Fibroblast of villous mesenchyme (primary cell): ENCODE results near the gene ABLIM1. TPM values are rescaled to one million over a fixed set of nuclear protein-coding genes. Genes with fewer than 3 reads are reported as not detected.

Experiments used
- DNase-seq: peaks from one replicate; pipeline ENCODE4 v3.0.0-alpha.2; 2010; ENCODE audit warnings: low read depth
- H3K4me3 ChIP-seq: 2 replicates; pipeline ENCODE4 v1.5.1; 2011; ENCODE audit warnings: low read depth, mild to moderate bottlenecking, low read length
- total RNA-seq: library from RNA; depleted of rRNA; stranded (reverse); fragments of >200 nt; gene quantifications from 2 replicates; pipeline ENCODE4 v1.2.3, GENCODE V29; 2012
- TF ChIP-seq, protein P1 (sequence below): IDR thresholded peaks from 2 replicates; pipeline ENCODE4 v1.5.1; 2012; ENCODE audit warnings: low read depth, mild to moderate bottlenecking, low read length; ENCODE audit not compliant: insufficient read depth

The ABLIM1 gene
- total RNA-seq, 1 donor = 18.6 TPM

DNA sequence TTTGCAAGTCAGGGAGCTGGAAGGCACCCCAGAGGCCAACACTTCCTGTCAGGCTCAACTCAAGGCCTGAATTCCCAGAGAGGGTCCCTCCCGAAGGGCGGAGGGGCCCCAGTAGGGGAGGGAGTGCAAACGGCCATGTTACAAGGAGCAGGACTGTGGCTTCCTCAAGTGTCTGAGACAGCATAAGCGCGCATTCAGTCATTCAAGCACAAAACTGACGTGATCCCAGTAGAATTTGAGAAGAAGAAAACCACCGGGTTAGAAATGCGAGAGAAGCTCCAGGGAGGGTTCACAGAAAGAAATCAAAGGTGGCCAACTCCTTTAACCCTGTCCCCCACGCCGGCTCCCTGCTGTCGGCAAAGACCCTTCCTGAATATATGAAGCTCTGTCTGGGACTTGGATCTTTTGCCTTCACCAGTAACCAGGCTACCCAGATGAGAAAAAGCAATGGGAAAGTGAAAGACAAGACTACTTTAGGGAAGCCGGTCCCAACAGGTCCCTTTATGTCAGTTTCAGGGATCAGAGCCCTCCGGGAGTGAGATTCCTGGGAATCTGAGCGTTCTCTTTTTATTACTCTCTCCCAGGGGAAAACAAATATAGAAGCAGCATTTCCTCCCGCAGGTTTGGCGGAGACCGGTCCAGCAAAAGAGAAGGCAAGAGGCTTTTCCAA is 255.1 kb downstream of the ABLIM1 start:
- TF ChIP-seq, protein P1, sequence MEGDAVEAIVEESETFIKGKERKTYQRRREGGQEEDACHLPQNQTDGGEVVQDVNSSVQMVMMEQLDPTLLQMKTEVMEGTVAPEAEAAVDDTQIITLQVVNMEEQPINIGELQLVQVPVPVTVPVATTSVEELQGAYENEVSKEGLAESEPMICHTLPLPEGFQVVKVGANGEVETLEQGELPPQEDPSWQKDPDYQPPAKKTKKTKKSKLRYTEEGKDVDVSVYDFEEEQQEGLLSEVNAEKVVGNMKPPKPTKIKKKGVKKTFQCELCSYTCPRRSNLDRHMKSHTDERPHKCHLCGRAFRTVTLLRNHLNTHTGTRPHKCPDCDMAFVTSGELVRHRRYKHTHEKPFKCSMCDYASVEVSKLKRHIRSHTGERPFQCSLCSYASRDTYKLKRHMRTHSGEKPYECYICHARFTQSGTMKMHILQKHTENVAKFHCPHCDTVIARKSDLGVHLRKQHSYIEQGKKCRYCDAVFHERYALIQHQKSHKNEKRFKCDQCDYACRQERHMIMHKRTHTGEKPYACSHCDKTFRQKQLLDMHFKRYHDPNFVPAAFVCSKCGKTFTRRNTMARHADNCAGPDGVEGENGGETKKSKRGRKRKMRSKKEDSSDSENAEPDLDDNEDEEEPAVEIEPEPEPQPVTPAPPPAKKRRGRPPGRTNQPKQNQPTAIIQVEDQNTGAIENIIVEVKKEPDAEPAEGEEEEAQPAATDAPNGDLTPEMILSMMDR = no peak
- peak; percentile 61 for DNase-seq
- peak overlapping the region; percentile 84 for H3K4me3 ChIP-seq

DNA sequence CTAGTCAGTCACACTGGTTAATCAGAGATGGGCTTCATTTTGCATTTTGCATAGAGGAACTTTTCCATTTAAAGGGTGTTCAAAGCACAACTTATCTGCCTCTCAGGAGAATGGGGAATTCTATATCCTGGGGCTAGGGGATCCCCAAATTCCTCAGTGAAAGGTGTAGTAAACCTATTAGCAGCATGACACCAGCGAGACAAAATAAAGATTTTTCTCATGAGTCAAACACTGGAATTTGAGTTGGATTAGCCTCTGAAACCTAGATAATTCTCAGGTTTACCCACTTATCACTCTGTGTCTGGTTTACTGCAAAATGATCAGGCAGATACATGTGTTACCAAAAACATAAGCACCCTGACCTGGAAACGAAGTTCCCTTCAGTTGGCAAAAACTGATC is 255.8 kb downstream of the ABLIM1 start:
- peak; percentile 70 for DNase-seq
- peak overlapping the region; percentile 84 for H3K4me3 ChIP-seq
- TF ChIP-seq, protein P1 = no peak

DNA sequence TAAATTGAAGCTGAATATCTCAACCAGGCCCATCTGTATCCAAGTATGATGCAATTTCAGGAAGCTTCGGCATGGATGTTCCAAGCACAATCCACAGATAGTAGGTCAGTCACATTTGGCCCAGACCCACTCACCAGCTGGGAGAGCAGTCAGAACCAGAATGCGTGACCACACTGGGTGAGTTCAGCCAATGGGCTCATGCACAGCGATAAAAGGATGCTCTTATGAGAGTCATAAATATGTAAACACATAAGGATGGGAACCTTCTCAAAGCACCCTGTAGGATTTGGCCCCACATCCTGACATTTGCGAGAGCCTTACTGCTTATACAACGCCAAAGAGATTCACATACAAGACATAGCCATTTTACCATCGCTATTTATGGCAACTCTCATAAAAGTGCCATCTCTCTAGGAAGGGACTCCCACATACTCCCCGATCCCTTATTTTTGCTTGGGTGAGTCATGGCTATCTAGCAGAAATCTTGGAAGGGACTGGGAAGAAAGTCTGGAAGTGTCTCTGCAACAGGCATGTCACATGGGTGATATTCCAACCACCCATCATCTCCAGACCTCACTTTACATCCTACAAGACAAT is 256.8 kb downstream of the ABLIM1 start:
- peak; percentile 99 for DNase-seq
- H3K4me3 ChIP-seq = no peak overlapping the region
- TF ChIP-seq, protein P1 = no peak

DNA sequence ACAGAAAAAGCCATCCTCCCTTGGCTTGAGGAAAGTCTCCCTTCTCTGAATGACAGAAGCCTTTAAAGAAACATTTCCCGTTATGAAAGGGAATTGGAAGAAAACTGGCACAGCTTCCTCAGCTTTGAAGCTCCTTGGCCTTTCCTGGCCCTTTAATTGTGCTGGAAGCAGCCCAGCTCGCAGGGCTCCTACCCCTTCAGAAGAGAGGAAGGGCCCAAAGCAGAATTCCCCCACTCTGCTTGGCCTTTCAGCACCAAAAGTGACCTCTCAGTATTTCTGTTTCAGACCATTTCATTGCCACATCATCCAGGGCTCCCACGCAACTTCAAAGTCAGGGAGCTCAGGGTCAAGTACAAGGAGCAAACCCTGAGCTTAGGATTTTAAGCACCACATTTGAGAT is 258.0 kb downstream of the ABLIM1 start:
- H3K4me3 ChIP-seq = no peak overlapping the region
- peak; percentile 95 for DNase-seq
- TF ChIP-seq, protein P1 = no peak

DNA sequence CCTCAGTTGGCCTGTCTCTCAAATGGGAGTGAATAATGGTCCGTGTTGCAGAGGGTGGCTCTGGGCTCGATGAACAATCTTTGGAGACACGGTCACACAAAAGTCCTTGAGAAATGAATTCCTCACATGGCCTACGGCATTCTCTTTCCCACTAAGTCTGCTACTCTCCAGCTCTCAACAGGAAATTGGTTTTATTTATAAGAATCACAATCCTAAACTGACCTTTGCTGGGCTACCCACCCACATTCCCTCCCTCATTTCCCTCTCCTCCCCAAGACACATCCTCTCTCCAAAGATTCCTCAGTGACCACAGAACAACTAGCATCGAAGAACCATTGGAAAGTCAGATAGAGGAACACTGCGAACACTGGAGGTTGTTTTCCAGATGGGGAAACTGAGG is 258.5 kb downstream of the ABLIM1 start:
- H3K4me3 ChIP-seq = no peak overlapping the region
- peak; percentile 79 for DNase-seq
- TF ChIP-seq, protein P1 = no peak

DNA sequence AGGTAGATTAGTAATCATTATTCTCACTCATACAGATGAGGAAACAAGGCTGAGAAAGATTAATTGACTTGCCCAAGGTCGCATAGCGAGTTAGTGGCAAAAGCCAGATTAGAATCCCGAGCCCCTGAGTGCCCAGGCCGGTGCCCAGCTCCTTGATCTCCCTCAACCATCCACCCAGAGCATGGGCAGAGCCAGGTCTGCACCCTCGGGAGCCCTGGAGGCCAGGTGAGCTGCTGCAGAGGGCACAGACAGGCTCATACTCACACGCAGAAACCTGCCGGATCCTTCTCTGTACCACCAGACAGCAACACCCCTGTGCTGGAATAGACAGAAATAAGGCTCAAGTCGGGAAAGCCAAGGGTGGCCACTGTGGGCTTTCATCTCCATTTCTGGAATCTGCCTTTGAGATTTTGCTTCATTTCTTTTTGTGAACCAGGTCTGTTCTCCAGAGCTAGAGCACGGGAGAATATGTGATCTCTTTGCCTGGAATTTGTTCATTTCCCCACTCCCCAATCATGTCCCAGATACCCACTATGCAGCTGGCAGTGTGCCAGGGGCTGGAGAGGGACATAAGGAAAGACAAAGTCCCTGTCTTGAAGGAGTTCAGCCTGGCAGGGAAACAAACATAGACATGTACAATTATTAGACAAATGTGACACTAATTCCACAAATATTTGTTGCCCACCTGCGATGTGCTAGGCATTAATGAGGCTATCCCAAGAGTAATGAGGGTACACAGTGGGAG is 259.3 kb downstream of the ABLIM1 start:
- DNase-seq = no peak
- H3K4me3 ChIP-seq = no peak overlapping the region
- TF ChIP-seq, protein P1 = no peak
